GM21723 (cell line): ENCODE data around the gene PXDC1.
A peak's percentile ranks its signal among the peaks of the same experiment; 100 is the strongest.
"Not testable (repeated sequence)": the region's sequence is repeated elsewhere in the genome, so short reads cannot be mapped to it uniquely, and the experiment has no call there.

Source experiments
- ATAC-seq: cut with Tn5 transposase; IDR thresholded peaks from one replicate; pipeline ENCODE4 v1.9.1; 2021; ENCODE audit warnings: mild to moderate bottlenecking, moderate library complexity; ENCODE audit not compliant: unreplicated experiment

PXDC1 gene

DNA sequence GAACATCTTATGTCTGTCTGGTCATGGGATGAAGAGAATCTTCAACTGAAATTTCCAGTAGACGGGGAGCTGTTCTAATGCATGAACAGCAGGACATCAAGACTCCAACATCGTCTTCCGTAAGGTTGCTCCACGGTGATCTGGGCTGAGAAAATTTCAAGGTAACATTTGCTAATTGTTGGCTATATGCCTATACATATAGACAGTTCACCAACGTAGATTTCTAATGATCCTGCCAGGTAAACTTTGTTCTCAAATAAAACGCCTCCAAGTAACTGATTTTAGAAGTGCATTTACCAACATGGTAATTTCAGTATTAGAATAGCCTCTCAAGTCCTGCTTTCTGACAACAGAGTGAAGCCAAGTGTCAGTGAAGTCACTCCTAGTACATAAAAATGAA, 11.3 kb upstream of the PXDC1 start:
- ATAC-seq: no peak

- no peak for ATAC-seq
These were observed 10.8 kb upstream of the PXDC1 start for GRCh38 chr6:3762359-3762758.

DNA sequence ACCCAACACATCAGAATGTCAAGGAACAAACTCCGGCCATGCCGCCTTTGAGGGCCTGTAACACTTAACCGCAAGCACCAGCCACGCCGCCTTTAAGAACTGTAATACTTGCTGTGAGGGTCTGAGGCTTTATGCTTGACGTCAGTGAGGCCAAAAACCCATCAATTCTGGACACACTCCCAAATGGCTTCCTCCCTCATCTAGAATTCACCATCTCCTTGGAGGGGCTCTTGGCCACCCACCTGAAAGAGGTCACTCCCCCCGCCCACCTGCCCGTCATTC, 10.4 kb upstream of the PXDC1 start:
- no peak for ATAC-seq

DNA sequence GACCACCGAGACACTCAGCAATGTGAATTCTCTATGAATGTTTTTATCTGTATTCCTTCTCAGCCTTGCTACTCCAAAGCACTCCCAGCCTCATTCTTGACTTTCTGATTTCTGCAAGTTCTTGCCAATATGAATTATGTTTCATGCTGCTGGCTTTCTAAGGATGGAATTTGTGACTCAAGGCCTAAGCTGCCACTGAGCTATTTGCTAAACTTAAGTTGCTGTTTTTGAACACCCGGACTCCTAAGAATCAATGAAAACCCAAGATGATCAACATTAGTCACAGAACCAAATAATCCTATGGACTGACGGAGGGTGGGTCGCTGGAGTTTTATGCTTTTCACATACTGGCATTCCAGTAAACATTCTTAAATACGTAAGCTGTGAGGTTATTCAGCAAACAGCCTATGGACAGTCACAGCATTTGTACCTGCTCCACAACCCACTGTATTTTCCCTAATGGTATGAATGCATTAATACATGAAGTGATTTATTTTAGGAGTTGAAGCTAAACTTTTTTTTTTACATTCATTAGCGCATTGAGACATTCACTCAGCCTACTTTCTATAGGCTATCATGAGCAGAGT, 8.2 kb upstream of the PXDC1 start:
- no peak for ATAC-seq

DNA sequence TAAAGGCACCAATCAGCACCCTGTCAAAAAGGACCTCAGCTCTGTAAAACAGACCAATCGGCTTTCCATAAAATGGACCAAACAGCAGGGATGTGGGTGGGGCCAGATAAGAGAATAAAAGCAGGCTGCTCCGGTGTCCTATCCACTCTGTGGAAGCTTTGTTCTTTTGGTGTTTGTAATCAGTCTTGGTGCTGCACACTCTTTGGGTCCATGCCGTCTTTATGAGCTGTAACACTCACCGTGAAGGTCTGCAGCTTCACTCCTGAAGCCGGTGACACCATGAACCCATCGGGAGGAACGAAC, 7.3 kb upstream of the PXDC1 start:
- no peak for ATAC-seq

GRCh38 chr6:3757998-3758841, 6.7 kb upstream of the PXDC1 start:
- ATAC-seq: not testable (repeated sequence)

DNA sequence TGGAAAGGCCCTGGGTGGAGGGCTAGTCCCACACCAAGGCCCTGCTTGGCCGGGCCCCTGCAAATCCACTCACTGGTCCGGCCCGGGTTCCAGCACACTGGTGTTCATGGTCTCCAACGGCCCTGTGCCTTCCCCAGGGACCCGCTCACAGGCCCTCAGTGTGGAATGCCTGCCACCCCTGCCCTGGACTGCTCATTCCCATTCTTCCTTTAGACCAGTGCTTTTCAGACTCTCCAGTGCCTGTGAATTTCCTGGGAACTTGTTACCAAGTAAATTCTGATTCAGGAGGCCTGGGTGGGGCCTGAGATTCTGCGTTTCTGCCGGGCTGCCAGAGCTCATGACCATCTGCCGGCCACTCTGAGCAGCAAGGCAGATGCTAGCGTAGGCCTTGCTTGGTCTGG, 5.7 kb upstream of the PXDC1 start:
- no peak for ATAC-seq

DNA sequence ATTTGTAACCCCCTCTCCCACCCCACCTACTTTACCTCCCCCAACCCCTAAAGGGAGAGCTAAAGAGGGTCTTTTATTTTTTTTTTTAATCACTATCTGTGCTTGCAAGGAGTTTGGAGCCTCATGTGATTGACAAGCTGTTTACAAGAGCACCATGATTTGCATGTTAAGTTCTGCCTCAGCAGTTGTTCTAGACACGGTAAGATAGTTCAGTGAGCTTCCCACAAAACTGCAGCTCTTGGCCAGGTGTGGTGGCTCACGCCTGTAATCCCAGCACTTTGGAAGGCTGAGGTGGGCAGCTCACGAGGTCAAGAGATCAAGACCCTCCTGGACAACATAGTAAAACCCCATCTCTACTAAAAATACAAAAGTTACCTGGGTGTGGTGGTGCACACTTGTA, 5.0 kb upstream of the PXDC1 start:
- ATAC-seq: no peak

- no peak for ATAC-seq
These were observed 4.4 kb upstream of the PXDC1 start for GRCh38 chr6:3755637-3756545.

- no peak for ATAC-seq
These were observed 3.3 kb upstream of the PXDC1 start for GRCh38 chr6:3754776-3755175.

DNA sequence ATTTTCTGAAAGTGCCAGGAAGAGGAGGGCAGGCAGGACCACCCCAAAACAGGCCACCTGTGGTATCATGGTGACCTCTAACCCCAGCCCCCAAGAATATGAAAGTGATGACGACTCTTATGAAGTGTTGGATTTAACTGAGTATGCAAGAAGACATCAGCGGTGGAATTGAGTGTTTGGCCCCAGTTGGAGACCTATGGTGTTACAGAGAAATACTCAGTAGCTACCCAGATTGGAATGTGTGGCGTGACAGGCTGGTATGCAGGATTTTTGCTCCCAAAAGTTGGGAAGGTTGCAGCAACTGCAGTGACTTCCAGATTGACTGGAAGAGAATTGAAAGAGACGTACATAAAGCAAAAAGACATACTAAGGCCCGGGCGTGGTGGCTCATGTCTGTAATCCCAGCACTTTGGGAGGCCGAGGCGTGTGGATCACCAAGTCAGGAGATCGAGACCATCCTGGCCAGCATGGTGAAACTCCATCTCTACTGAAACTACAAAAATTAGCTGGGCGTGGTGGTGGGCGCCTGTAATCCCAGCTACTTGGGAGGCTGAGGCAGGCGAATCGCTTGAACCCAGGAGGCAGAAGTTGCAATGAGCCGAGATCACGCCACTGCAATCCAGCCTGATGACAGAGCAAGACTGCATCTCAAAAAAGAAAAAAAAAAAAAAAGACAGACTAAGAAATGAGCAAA, 2.7 kb upstream of the PXDC1 start:
- ATAC-seq: not testable (repeated sequence)

DNA sequence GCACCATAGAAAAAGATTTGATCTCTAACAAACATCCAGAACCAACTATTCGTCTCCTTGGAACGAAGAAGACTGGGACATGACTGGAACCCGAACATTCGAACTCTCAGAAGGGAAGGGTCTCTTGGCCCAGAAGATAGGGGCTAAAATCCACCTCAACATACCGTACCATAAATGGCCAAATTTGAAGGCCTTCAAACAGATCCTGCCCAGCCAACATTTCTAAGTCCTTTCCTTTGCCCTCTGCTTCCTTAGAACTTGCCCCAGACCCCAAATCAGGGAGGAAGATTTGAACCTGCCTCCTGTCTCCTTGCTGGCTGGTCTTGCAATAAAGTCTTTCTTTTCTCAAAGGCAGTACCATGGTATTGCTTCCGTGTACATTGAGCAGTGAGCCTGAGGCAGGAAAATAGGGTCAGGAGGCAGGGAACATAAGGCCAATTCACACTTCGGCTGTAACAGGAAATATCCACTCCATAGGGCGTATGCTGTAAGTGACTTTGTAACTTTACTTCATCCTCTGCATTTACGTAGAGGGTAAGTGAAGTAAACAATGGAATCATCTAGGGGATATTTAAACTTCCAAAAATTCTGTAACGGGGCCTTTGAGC, 1.8 kb upstream of the PXDC1 start:
- no peak for ATAC-seq

GRCh38 chr6:3752531-3753227, 1.2 kb upstream of the PXDC1 start:
- no peak for ATAC-seq

DNA sequence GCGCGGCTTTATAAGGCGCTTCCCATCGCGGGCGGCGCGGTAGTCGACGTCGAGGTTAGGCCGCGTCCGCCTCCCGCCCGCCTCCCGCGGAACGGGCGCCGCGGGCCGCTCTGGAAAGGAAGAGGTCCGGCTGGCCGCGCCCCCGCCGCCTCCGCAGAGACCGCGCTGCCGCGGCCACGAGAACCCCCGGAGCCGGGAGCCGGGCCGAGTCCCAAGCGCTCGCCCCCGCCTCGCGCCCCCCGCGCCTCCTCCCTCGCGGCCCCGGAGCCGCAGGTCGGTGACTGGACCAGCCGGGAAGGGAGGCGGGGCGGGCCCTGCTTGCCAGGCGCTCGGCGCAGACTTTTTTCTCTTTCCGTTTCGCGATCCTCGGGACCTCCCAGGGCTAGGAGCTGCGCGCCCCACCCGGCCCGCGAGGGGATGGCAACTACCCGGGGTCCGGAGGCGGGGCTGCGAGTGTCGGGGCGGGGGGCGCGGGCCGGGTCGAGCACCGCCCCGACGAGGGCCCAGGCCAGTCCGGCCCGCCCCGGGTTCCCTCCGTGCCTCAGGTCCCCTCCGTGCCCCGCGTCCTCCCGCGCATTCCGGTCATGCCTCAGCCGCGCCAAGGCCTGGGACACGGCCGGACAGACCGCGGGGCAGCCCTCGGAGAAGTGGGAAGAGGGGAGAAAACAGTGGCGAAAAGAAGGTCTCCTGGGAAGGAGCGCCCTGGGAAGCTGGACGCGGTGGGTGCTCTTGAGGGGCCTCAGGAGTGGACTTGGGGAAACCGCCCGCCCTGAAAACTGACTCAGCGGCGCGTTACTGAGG, 417 bp upstream of the PXDC1 start:
- ATAC-seq: peak; percentile 72

DNA sequence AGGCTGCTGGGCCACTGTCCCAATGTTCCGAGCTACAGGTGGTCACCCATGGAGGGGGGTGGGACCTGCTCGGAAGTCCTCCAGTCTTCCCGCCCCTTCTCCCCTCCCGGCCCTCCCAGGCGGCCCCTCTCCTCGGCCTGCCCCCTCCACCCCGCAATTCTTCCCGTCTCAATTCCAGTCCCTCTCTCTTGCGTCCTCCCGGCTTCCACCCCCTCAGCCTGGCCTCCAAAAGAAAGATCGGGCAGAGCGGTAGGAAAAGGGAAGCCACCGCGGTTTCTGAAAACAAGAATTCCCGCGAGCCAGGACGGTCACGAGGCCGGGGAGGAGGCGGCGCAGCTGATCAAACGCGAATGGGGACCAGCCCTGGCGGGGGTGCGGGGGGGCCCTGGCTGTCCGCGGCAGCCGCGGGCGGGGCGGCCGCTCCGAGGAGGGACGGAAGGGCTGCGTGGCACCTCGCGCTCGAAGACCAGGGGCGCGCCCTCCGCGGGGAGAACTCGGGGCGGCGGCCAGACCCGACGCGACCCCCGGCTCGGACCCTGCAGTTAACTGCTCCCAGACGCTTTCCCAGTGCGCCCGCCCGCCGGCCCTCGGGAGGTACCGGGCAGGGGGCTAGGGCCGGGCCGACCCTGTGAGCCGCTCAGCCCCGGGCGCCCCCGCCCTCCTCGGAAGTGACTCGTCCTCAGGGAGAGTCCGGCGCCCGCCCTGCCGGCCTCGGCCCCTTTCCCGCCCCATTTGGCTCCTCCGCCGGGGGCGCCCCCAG, 1.0 kb downstream of the PXDC1 start:
- peak; percentile 9 for ATAC-seq

- ATAC-seq: no peak
These were observed 1.6 kb downstream of the PXDC1 start for GRCh38 chr6:3749977-3750316.

- ATAC-seq: no peak
These were observed 2.3 kb downstream of the PXDC1 start for GRCh38 chr6:3749067-3749841.
